ENCODE results near the gene TXNDC12.
"Not testable (repeated sequence)": the region's sequence is repeated elsewhere in the genome, so short reads cannot be mapped to it uniquely, and the experiment has no call there.

The TXNDC12 gene

DNA sequence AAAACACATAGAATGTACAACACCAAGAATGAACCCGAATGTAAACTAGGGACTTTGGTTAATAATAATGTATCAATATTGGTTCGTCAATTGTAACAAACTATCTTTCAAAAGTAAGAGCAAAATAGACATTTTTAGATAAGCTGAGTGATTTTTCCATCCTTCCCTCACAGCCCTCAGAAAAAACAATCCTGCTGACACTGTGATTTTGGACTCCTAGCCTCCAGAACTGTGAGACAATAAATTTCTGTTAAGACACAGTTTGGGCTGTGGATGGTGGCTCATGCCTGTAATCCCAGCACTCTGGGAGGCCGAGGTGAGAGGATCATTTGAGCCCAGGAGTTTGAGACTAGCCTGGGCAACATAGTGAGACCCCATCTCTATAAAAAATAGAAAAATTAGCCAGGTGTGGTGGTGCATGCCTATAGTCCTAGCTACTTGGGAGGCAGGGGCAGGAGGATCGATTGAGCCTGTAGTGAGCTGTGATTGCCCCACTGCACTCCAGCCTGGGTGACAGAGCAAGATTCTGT, 9.3 kb downstream of the TXNDC12 start:
- DNase-seq: not testable (repeated sequence)

GRCh38 chr1:52045236-52045635, 9.8 kb downstream of the TXNDC12 start:
- no peak for DNase-seq

- no peak for DNase-seq
Measured at GRCh38 chr1:52041551-52042185, 13.3 kb downstream of the TXNDC12 start.

GRCh38 chr1:52037909-52038308, 17.1 kb downstream of the TXNDC12 start:
- DNase-seq: no peak

DNA sequence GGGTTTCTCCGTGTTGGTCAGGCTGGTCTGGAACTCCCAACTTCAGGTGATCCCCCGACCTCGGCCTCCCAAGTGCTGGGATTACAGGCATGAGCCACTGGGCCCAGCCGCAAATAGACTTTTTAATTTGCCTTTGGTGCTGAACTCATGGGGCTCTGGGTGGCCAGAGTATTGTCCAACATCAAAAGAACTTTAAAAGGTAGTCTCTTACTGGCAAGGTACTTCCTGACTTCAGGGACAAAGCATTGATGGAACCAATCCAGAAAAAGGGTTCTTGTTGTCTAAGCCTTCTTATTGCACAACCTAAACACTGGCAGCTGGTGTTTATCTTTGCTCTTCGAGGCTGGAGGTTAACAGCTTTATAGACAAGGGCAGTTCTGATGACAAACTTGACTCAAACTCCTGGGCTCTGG, 17.6 kb downstream of the TXNDC12 start:
- DNase-seq: no peak

- no peak for DNase-seq
Measured at GRCh38 chr1:52034050-52034384, 21.0 kb downstream of the TXNDC12 start.

GRCh38 chr1:52033190-52034049, 21.6 kb downstream of the TXNDC12 start, which contains the start of gene KTI12:
TSS of gene KTI12 (minus strand) at chr1:52033810. CDS start at chr1:52033761, 49 bp downstream.
- peak; percentile 83 to 87 for DNase-seq

DNA sequence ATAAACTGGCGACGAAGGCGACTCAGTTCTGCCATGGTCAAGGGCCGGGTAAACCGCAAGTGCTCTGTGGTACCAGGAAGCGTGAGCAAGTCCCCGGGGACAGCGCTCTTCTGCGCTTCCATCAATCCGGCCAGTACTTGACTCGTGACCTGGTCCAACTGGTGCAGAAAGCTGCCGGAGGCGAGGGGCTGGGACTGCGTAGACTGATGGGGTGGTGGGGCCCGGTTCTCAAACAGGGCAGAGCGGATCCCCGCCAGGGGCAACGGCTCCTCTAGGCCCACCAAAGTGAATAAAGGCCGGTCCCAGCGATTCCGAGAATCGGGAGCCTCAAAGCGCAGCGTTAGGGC, 22.2 kb downstream of the TXNDC12 start:
- DNase-seq: peak in 1 of 2 experiments; percentile 25

GRCh38 chr1:52032124-52032784, 22.7 kb downstream of the TXNDC12 start:
- DNase-seq: no peak

- not testable (repeated sequence) for DNase-seq
Measured at GRCh38 chr1:52028839-52029238, 26.2 kb downstream of the TXNDC12 start.

- DNase-seq: no peak
Measured at GRCh38 chr1:52028328-52028727, 26.7 kb downstream of the TXNDC12 start.

- DNase-seq: no peak
Measured at GRCh38 chr1:52026278-52026677, 28.7 kb downstream of the TXNDC12 start.

- no peak for DNase-seq
Measured at GRCh38 chr1:52022133-52022532, 32.9 kb downstream of the TXNDC12 start.

- no peak for DNase-seq
Measured at GRCh38 chr1:52008071-52008809, 46.8 kb downstream of the TXNDC12 start.

GRCh38 chr1:52007215-52008002, 47.6 kb downstream of the TXNDC12 start:
- DNase-seq: no peak

- not testable (repeated sequence) for DNase-seq
Measured at GRCh38 chr1:52006081-52006553, 48.9 kb downstream of the TXNDC12 start.

GRCh38 chr1:52005548-52005947, 49.4 kb downstream of the TXNDC12 start:
- DNase-seq: not testable (repeated sequence)

- no peak for DNase-seq
Measured at GRCh38 chr1:52003877-52004276, 51.1 kb downstream of the TXNDC12 start.

GRCh38 chr1:52002038-52002917, 52.7 kb downstream of the TXNDC12 start:
- peak; percentile 3 to 23 for DNase-seq

- no peak for DNase-seq
Measured at GRCh38 chr1:51998701-51999100, 56.3 kb downstream of the TXNDC12 start.

- no peak for DNase-seq
Measured at GRCh38 chr1:51997974-51998382, 57.0 kb downstream of the TXNDC12 start.

All from activated CD4-positive, alpha-beta T cell treated with anti-CD3 and anti-CD28 coated beads, Interleukin-2, amount 50 U/mL, for 48 hours (primary cell).